ENCODE results near the gene PHF14.

- TF ChIP-seq CTCF (IDR thresholded peaks at IDR 0.05) (no peak), POLR2A (IDR thresholded peaks at IDR 0.05) (no peak)
These were observed 34.3 kb upstream of the PHF14 start for GRCh38 chr7:10939237-10939910.
